Heart right ventricle (tissue), 16 donors: ENCODE data around the gene TMEM61. TPM values are rescaled to one million over a fixed set of nuclear protein-coding genes. Genes with fewer than 3 reads are reported as not detected.
A peak's percentile ranks its signal among the peaks of the same experiment; 100 is the strongest.

Source experiments
- ATAC-seq, 8 donors: fragments of 200-7000 bp; cut with Tn5 transposase; one replicate each; pipeline ENCODE4 v1.9.1; 2020; ENCODE audit warnings: mild to moderate bottlenecking in 8 of 8, moderate library complexity in 8 of 8, moderate number of reproducible peaks in 1 of 8
- DNase-seq, 2 donors: peaks; one replicate each; pipeline ENCODE4 v3.0.0-alpha.2; 2020
- H3K27ac ChIP-seq, 10 donors: fragments of 200-600 bp; sonication (generic) in 2 of 10; one replicate each; pipeline versions ENCODE4 v1.5.0 to v1.8.0; 2020 to 2022; ENCODE audit warnings: mild to moderate bottlenecking in 3 of 10
- H3K27me3 ChIP-seq, 7 donors: fragments of 200-600 bp; one replicate each; pipeline ENCODE4 v1.8.0; 2021 to 2022; ENCODE audit warnings: mild to moderate bottlenecking in 2 of 7
- H3K36me3 ChIP-seq, 9 donors: fragments of 200-600 bp; sonication (generic) in 1 of 9; one replicate each; pipeline versions ENCODE4 v1.5.0 to v1.8.0; 2020 to 2022; ENCODE audit warnings: mild to moderate bottlenecking in 2 of 9
- H3K4me1 ChIP-seq, 9 donors: fragments of 200-600 bp; sonication (generic) in 1 of 9; one replicate each; pipeline versions ENCODE4 v1.5.0 to v1.8.0; 2020 to 2022; ENCODE audit warnings: mild to moderate bottlenecking in 4 of 9
- H3K4me3 ChIP-seq, 10 donors: fragments of 200-600 bp; sonication (generic) in 2 of 10; one replicate each; pipeline versions ENCODE4 v1.5.0 to v1.8.0; 2020 to 2022; ENCODE audit warnings: mild to moderate bottlenecking in 7 of 10, moderate library complexity in 2 of 10
- H3K9me3 ChIP-seq, 11 donors: fragments of 200-600 bp in 10 of 11; sonication (generic) in 2 of 11; one replicate each; pipeline versions ENCODE4 v1.5.0 to v1.8.0; 2013 to 2022; ENCODE audit warnings: mild to moderate bottlenecking in 2 of 11, control low read depth in 1 of 11, moderate library complexity in 1 of 11
- WGBS, 2 donors: extraction: QIAGEN DNeasy Blood & Tissue Kit; methylation state at CpG; one replicate each; pipeline ENCODE4 v1.1.7; 2013; ENCODE audit warnings: inconsistent platforms in 1 of 2; 5-methylcytosine and 5-hydroxymethylcytosine counted together
- intact Hi-C, 10 donors: fragments of 100-400 bp; cut with DNase I; formaldehyde crosslinking; loops; one replicate each; pipeline versions ENCODE4 v1.11.1 to v1.14.2; 2022
- polyA plus RNA-seq, 2 donors: library from polyadenylated mRNA; stranded (reverse); fragments of 200-250 nt; gene quantifications; one replicate each; pipeline ENCODE4 v1.2.3, GENCODE V29; 2013
- total RNA-seq, 10 donors: library from RNA; stranded (reverse); fragmentation: NEBNext Ultra II Directional in 3 of 10; extraction: Animal tissue kit (Norgen Biotek cat#: 25700) in 3 of 10; gene quantifications; one replicate each; pipeline versions ENCODE4 v1.2.1 to v1.2.4, GENCODE V29; 2021 to 2023
- TF ChIP-seq, protein P1 (sequence below), 9 donors: fragments of 200-600 bp; sonication (generic) in 2 of 9; IDR thresholded peaks; one replicate each; pipeline versions ENCODE4 v1.5.0 to v1.8.0; 2021 to 2022; ENCODE audit warnings: antibody characterized with exemption in 9 of 9, mild to moderate bottlenecking in 5 of 9, moderate library complexity in 1 of 9
- donor health status: Arrhythmogenic right ventricular cardiomyopathy.
- donor health status: ischemic (EF 13 %, LVEDD 7.1; RV severe dilation, severe dysfunction).
- donor health status: healthy with polysubstance abuse.
- donor health status: DM: no; HTN: yes; CAD: no.
- donor health status: DM: no; HTN: no; CAD: no.
- donor health status: ischemic (EF 25% LVEDD 6.9; RV normal size, moderate dysfunction).
- donor health status: ischemic (EF 25% LVEDD 5.7; RV mildly dilated, moderate dysfunction).
- donor health status: healthy.
- donor health status: DM: yes; HTN: yes; CAD: no.
- donor health status: Ischemic cardiomyopathy.
- donor health status: ischemic (EF 35%, LVEDD 5.7; RV mildly dilated, moderate dysfunction).
- donor health status: nonischemic (EF 11% LVEDD 7.7; RV severe dilation, severe dysfunction).
- donor health status: DM: yes; HTN: yes; CAD: no.
- donor health status: PGD.
- donor health status: ischemic (EF 29% LVEDD 5.4; RV normal size, mild dysfunction).
- donor health status: nonischemic (EF 23%, LVEDD 6.1; RV moderate dilation, normal function).

The TMEM61 gene
- total and polyA plus RNA-seq, 12 donors = 0.03 to 0.37 TPM; not detected in 10

DNA sequence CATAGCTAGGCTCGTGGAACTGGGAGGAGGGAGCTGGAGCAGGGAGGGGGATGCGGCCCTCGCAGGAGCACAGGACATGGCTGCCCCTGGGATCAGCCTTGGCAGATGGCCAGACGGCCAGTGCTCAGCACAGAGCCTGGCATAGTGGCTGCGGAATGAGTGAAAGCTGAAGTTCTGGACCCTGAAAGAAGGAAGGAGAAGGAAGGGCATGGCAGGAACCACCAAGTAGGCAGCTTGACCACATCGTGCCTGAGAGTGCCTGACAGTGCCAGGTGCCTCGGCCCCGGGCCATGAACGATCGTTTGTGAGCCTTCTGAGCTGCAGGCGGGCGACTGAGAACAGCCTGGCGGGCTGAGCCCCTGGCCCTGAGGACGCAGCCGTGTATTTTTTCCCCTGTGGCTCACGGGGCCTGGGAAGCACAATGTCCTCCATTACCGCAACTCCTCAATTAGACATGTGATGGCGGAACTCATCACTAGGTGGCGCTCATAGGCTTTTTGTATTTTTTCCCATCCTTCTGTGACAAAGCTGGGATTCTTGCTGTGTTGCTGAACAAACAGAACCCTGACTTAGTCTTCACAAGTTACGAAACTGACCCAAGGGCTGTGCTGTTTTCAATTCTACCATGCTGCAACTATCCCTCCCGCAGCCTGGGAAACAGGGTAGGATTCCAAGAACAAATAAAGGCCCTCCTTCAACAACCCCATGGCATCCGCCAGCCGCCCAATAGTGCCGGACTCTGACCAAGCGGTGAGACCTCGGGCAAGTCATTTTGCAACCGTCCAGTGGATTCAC is 29.9 kb upstream of the TMEM61 start:
- Histone ChIP-seq H3K4me1 (peaks cover 0 to 16% (median 8%) of the 10 kb centered on the region in 9 donors), H3K9me3 (peaks cover 0 to 5% (median 0%) of the 10 kb centered on the region in 11 donors), H3K36me3 (no peaks in the 10 kb centered on the region), H3K27me3 (no peaks in the 10 kb centered on the region), H3K4me3 (peak overlapping the region in 8 of 10 donors; percentile 3 to 47 (median 34)), H3K27ac (peak overlapping the region in 6 of 10 donors; percentile 21 to 71 (median 54))
- TF ChIP-seq, protein P1, sequence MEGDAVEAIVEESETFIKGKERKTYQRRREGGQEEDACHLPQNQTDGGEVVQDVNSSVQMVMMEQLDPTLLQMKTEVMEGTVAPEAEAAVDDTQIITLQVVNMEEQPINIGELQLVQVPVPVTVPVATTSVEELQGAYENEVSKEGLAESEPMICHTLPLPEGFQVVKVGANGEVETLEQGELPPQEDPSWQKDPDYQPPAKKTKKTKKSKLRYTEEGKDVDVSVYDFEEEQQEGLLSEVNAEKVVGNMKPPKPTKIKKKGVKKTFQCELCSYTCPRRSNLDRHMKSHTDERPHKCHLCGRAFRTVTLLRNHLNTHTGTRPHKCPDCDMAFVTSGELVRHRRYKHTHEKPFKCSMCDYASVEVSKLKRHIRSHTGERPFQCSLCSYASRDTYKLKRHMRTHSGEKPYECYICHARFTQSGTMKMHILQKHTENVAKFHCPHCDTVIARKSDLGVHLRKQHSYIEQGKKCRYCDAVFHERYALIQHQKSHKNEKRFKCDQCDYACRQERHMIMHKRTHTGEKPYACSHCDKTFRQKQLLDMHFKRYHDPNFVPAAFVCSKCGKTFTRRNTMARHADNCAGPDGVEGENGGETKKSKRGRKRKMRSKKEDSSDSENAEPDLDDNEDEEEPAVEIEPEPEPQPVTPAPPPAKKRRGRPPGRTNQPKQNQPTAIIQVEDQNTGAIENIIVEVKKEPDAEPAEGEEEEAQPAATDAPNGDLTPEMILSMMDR (IDR thresholded peaks at IDR 0.05) = peak; percentile 60 to 84 (median 80)
- 22 to 29% methylated on average over 27 of the region's 27 CpGs for WGBS, 2 donors
- intact Hi-C loops = loop anchor here in 8 of 10 donors (1.0 to 5.0 kb wide), 5 partner anchors 46 to 72 kb away; partner anchors contain the start of gene BSND (in 4 of the 8)
- DNase-seq (peak; percentile 55 to 74), ATAC-seq (peak; percentile 78 to 90 (median 86))

- intact Hi-C loops = loop anchor here in 7 of 10 donors (2.0 to 5.0 kb wide), 4 partner anchors 43 to 71 kb away; partner anchors contain the start of gene BSND (in 4 of the 7)
- H3K27me3 ChIP-seq = no peaks in the 10 kb centered on the region
- H3K4me1 ChIP-seq = peaks cover 0 to 16% (median 8%) of the 10 kb centered on the region in 9 donors
- H3K9me3 ChIP-seq = peaks cover 0 to 5% (median 0%) of the 10 kb centered on the region in 11 donors
- DNase-seq (no peak), ATAC-seq (no peak)
- TF ChIP-seq, protein P1 (IDR thresholded peaks at IDR 0.05) = no peak
- H3K27ac ChIP-seq = no peak overlapping the region
- H3K36me3 ChIP-seq = no peaks in the 10 kb centered on the region
- WGBS, 2 donors = 95 to 98% methylated on average over 4 of the region's 4 CpGs
- H3K4me3 ChIP-seq = no peak overlapping the region
These were observed 28.6 kb upstream of the TMEM61 start for GRCh38 chr1:54951810-54952226.

DNA sequence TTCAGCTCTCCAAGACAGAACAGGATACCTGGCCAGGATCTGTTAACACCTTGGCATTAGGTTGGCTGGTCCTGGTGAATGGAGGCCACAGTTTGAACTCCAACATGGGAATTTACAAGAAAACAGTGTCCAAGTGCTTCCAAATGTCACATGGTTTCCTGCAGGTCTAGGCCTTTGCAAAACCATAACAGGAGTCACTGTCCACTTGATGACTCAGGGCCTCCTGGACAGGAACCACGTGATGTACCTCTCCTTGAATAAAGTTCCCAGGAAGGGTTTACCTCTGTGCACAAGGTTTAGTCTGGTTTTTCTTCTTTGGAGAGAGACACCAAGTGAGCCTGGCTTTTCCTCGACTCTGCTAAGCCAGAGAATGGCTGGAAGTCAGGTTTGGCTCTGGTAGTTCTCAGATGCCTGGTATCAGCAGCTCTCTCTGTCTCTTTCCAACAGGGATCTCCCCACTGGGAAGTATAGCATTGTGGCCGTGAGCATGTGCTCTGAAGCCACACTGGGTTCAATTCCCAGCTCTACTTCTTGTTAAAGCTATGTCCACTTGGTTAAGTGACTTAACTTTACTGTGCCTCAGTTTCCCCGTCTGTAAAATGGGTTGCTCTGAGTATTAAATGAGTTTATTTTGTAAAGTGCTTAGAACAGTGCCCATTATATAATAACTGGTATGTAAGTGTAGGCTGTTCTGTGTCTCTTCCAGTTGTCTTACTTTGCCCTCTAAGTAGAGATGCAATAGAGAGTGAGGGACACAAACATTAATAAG is 27.3 kb upstream of the TMEM61 start:
- H3K9me3 ChIP-seq = peaks cover 0 to 9% (median 0%) of the 10 kb centered on the region in 11 donors
- TF ChIP-seq, protein P1 (IDR thresholded peaks at IDR 0.05) = no peak
- no peak overlapping the region for H3K4me3 ChIP-seq
- no peaks in the 10 kb centered on the region for H3K36me3 ChIP-seq
- no peak overlapping the region for H3K27ac ChIP-seq
- H3K27me3 ChIP-seq = no peaks in the 10 kb centered on the region
- DNase-seq (no peak), ATAC-seq (no peak)
- H3K4me1 ChIP-seq = peaks cover 0 to 16% (median 8%) of the 10 kb centered on the region in 9 donors
- intact Hi-C loops = loop anchor here in 5 of 10 donors (2.0 to 5.0 kb wide), 2 partner anchors 42 to 44 kb away; partner anchors contain the start of gene BSND (in 4 of the 5)
- 84 to 91% methylated on average over 4 of the region's 4 CpGs for WGBS, 2 donors

GRCh38 chr1:54953846-54954245 is 26.6 kb upstream of the TMEM61 start:
- ATAC-seq = no peak
- H3K27ac ChIP-seq = no peak overlapping the region
- H3K27me3 ChIP-seq = no peaks in the 10 kb centered on the region
- H3K9me3 ChIP-seq = peaks cover 0 to 10% (median 0%) of the 10 kb centered on the region in 11 donors
- intact Hi-C loops = loop anchor here in 5 of 10 donors (2.0 to 5.0 kb wide), 2 partner anchors 41 to 43 kb away; partner anchors contain the start of gene BSND (in 4 of the 5)
- 81 to 95% methylated on average over 3 of the region's 3 CpGs for WGBS, 2 donors
- H3K4me3 ChIP-seq = no peak overlapping the region
- no peaks in the 10 kb centered on the region for H3K36me3 ChIP-seq
- peaks cover 0 to 13% (median 8%) of the 10 kb centered on the region in 9 donors for H3K4me1 ChIP-seq
- DNase-seq = no peak
- TF ChIP-seq, protein P1 (IDR thresholded peaks at IDR 0.05) = no peak
